Ovary (tissue), 3 donors: ENCODE results near the gene INPP5A.

Source experiments
- EP300 ChIP-seq: sonication (generic); formaldehyde crosslinking; IDR thresholded peaks from one replicate; pipeline ENCODE4 v1.6.1; 2017; ENCODE audit warnings: antibody characterized with exemption
- POLR2A ChIP-seq: fragments of 450-650 bp; IDR thresholded peaks from one replicate; pipeline ENCODE4 v1.6.1; 2017; ENCODE audit warnings: antibody characterized with exemption, mild to moderate bottlenecking, moderate library complexity
- TF ChIP-seq, protein P1 (sequence below), 3 donors: fragments of 450-650 bp in 2 of 3; fragments of 200-600 bp in 1 of 3; IDR thresholded peaks; one replicate each; pipeline versions ENCODE4 v1.5.1 to v1.8.0; 2016 to 2022; ENCODE audit warnings: antibody characterized with exemption in 3 of 3, mild to moderate bottlenecking in 1 of 3
- donor health status: DM: no; HTN: no; CAD: no.

DNA sequence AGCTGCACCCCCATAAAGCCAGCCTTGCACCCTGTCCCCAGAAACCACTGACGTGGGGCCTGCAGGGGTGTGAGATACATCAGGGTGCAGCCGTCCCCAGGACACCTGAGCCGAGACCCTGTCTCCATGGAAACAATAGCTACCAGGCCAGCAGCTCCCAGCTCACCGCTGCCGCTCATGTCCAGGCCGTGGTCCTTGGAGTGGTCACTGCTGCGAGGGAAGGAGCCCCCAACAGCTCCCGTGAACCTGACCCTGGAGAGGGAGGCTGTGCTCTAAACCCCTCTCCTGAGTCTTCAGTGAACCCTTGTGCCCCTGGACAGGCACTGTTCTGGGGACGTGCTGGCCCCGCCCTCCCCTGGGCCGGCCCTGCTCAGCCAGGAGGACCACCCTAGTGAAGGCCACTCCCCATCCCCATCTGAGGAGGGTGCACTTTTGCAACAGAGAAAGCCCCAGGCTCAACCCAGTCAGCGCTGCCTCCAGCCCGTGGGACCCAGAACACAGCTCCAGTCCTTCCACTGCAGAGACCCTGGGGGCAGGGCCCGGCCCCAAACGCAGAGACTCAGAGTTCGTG, 19.6 kb upstream of the INPP5A start:
- TF ChIP-seq POLR2A (no peak), EP300 (no peak)
- TF ChIP-seq, protein P1, sequence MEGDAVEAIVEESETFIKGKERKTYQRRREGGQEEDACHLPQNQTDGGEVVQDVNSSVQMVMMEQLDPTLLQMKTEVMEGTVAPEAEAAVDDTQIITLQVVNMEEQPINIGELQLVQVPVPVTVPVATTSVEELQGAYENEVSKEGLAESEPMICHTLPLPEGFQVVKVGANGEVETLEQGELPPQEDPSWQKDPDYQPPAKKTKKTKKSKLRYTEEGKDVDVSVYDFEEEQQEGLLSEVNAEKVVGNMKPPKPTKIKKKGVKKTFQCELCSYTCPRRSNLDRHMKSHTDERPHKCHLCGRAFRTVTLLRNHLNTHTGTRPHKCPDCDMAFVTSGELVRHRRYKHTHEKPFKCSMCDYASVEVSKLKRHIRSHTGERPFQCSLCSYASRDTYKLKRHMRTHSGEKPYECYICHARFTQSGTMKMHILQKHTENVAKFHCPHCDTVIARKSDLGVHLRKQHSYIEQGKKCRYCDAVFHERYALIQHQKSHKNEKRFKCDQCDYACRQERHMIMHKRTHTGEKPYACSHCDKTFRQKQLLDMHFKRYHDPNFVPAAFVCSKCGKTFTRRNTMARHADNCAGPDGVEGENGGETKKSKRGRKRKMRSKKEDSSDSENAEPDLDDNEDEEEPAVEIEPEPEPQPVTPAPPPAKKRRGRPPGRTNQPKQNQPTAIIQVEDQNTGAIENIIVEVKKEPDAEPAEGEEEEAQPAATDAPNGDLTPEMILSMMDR (IDR thresholded peaks at IDR 0.05), result no peak
